Parathyroid adenoma (tissue), 2 donors: Measurements from ENCODE around the gene NHERF2.

Experiments used
- H2AFZ ChIP-seq: fragments of 300-600 bp; sonication (generic); one replicate; pipeline ENCODE4 v1.7.0; 2017; ENCODE audit warnings: antibody characterized with exemption, mild to moderate bottlenecking
- H3K27ac ChIP-seq: fragments of 300-600 bp; sonication (generic); one replicate; pipeline ENCODE4 v1.7.0; 2017
- H3K27me3 ChIP-seq: fragments of 300-600 bp; sonication (generic); one replicate; pipeline ENCODE4 v1.7.0; 2017; ENCODE audit warnings: low read length; ENCODE audit not compliant: control insufficient read depth, insufficient read depth
- H3K36me3 ChIP-seq: fragments of 300-600 bp; sonication (generic); one replicate; pipeline ENCODE4 v1.7.0; 2017; ENCODE audit warnings: low read length; ENCODE audit not compliant: control insufficient read depth, insufficient read depth
- H3K4me1 ChIP-seq: fragments of 300-600 bp; sonication (generic); one replicate; pipeline ENCODE4 v1.7.0; 2017; ENCODE audit warnings: control low read depth
- H3K4me2 ChIP-seq: fragments of 300-600 bp; sonication (generic); one replicate; pipeline ENCODE4 v1.7.0; 2017; ENCODE audit warnings: low read length
- H3K4me3 ChIP-seq: fragments of 300-600 bp; sonication (generic); one replicate; pipeline ENCODE4 v1.7.0; 2017; ENCODE audit warnings: low read depth, low read length
- H3K79me2 ChIP-seq: fragments of 300-600 bp; sonication (generic); one replicate; pipeline ENCODE4 v1.7.0; 2017; ENCODE audit warnings: control low read depth
- H3K9ac ChIP-seq: fragments of 300-600 bp; sonication (generic); one replicate; pipeline ENCODE4 v1.7.0; 2017; ENCODE audit warnings: mild to moderate bottlenecking
- H3K9me3 ChIP-seq: fragments of 300-600 bp; sonication (generic); one replicate; pipeline ENCODE4 v1.7.0; 2017; ENCODE audit warnings: low read length; ENCODE audit not compliant: control insufficient read depth
- TF ChIP-seq, protein P1 (sequence below): fragments of 300-600 bp; sonication (generic); IDR thresholded peaks from one replicate; pipeline ENCODE4 v1.7.0; 2017; ENCODE audit warnings: antibody characterized with exemption, mild to moderate bottlenecking
- donor health status: primary hyperparathyroidism.

Gene NHERF2

DNA sequence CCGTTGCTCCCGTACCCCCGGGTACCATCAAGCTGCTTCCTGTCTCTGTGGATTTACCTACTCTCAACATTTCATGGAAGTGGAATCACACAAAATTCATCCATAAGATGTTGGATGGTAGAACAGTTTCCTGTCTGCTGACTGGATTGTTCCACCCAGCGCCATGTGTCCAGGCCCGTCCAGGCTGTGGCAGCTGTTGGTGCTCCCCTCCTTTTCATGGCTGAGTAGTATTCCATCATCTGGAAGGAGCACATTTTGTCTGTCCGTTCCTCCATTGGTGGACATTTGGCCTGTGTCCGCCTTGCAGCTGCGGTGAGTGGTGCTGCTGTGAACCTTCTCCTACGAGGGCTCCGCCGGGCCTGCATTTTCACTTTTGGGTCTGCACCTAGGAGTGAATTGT, 39.4 kb downstream of the NHERF2 start:
- H3K79me2 ChIP-seq: no peaks in the 10 kb centered on the region
- H2AFZ ChIP-seq: no peak overlapping the region
- no peak overlapping the region for H3K9ac ChIP-seq
- no peaks in the 10 kb centered on the region for H3K4me1 ChIP-seq
- H3K27ac ChIP-seq: no peak overlapping the region
- H3K4me2 ChIP-seq: no peak overlapping the region
- TF ChIP-seq, protein P1, sequence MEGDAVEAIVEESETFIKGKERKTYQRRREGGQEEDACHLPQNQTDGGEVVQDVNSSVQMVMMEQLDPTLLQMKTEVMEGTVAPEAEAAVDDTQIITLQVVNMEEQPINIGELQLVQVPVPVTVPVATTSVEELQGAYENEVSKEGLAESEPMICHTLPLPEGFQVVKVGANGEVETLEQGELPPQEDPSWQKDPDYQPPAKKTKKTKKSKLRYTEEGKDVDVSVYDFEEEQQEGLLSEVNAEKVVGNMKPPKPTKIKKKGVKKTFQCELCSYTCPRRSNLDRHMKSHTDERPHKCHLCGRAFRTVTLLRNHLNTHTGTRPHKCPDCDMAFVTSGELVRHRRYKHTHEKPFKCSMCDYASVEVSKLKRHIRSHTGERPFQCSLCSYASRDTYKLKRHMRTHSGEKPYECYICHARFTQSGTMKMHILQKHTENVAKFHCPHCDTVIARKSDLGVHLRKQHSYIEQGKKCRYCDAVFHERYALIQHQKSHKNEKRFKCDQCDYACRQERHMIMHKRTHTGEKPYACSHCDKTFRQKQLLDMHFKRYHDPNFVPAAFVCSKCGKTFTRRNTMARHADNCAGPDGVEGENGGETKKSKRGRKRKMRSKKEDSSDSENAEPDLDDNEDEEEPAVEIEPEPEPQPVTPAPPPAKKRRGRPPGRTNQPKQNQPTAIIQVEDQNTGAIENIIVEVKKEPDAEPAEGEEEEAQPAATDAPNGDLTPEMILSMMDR: no peak
- H3K4me3 ChIP-seq: no peak overlapping the region
- no peaks in the 10 kb centered on the region for H3K9me3 ChIP-seq
- no peaks in the 10 kb centered on the region for H3K36me3 ChIP-seq
- no peaks in the 10 kb centered on the region for H3K27me3 ChIP-seq

DNA sequence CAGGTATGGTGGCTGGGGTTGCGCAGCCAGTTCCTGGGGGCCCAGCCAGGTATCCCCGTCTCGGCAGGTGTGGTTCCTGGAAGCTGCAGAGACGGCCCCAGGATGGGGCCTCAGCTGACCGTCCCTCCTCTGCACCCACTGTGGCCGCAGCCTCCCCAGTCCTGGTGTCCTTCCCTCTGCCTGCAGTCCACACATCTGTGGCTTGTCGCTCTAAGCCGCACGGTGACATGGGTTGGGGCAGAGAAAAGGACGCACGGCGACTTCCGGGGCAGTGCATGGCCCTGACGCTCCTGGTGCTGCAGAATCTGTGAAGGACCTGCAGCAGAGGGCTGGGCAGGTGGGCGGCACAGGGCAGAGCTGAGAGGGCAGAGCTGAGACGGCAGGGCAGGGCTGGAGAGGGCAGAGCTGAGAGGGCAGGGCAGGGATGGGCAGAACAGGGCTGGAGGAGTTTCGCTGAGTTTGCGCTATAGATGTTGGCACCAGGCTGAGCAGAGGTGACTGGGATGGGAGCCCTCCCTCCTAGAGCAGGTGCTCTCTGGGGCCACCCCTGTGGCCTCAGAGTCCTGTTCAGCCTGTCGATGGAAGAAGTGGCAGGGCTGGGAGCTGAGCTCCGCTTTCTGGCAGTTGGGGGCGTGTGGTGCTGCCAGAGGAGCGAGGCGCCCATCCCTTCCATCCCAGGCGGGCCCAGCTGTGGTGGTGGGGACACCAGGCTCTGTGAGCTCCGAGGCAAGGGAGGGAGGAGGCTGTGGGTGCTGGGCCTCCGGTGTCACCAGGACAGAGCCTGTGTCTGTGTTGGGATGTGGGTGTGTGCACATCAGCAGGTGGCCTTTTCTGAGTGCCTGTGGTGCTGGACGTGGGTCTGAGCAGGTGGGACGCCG, 44.1 kb downstream of the NHERF2 start:
- Histone ChIP-seq H3K27me3 (no peaks in the 10 kb centered on the region), H3K36me3 (no peaks in the 10 kb centered on the region), H3K4me3 (no peak overlapping the region), H3K4me1 (no peaks in the 10 kb centered on the region), H3K27ac (no peak overlapping the region), H3K9ac (no peak overlapping the region), H3K9me3 (no peaks in the 10 kb centered on the region), H3K79me2 (peaks cover 4% of the 10 kb centered on the region), H2AFZ (no peak overlapping the region), H3K4me2 (no peak overlapping the region)
- TF ChIP-seq, protein P1: no peak

DNA sequence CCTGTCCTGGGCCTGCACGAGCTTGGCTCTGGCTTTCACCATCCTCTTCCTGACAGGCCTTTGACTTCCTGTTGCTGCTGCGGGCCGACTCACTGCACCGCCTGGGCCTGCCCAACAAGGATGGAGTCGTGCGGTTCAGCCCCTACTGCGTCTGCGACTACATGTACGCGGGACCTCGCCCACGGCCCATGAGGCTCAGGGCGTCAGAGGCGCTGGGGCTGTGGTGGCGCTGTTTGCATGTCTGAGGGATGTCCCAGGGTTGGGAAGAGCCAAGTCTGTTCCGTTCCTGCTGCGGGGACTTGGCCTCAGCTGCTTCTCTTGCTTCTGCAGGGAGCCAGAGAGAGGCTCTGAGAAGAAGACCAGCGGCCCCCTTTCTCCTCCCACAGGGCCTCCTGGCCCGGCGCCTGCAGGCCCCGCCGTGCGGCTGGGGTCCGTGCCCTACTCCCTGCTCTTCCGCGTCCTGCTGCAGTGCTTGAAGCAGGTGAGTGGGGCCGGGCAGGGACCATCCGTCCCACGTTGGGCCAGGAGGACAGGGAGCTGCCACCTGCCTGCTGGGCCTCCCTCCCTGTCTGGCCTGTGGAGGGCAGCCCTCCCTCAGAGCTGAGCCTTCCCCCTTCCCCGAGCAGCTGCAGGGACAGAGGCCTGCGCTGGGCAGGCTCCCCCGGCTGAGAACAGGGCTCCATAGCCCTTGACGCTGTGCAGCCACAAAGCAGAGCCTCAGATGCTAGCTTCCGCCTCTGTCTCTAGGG, 44.9 kb downstream of the NHERF2 start:
- Histone ChIP-seq H3K27ac (no peak overlapping the region), H2AFZ (no peak overlapping the region), H3K36me3 (no peaks in the 10 kb centered on the region), H3K4me2 (no peak overlapping the region), H3K9me3 (no peaks in the 10 kb centered on the region), H3K4me3 (no peak overlapping the region), H3K4me1 (no peaks in the 10 kb centered on the region), H3K9ac (no peak overlapping the region), H3K79me2 (peaks cover 4% of the 10 kb centered on the region), H3K27me3 (no peaks in the 10 kb centered on the region)
- TF ChIP-seq, protein P1: no peak

DNA sequence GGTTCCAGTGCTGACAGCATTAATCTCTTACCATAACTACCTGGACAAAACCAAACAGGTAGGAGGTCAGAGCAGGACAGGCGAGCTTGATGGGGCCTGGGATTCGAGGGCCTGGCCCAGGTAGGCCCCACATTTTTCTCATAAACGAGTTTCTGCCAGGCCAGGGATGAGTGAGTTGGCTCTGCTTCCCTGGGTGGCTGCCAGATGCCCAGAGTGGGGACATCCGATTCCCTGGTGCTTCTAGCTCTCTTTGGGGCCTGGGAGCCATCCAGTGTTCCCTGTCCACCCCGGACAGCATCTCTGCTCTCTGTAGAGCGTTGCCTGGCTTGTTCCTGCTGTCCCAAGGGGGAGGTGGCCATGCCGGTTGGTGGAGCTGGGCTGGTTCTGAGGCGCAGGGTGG, 46.2 kb downstream of the NHERF2 start:
- TF ChIP-seq, protein P1: no peak
- Histone ChIP-seq H3K36me3 (no peaks in the 10 kb centered on the region), H3K27me3 (no peaks in the 10 kb centered on the region), H3K9ac (no peak overlapping the region), H3K4me1 (no peaks in the 10 kb centered on the region), H3K27ac (no peak overlapping the region), H3K4me2 (no peak overlapping the region), H3K9me3 (no peaks in the 10 kb centered on the region), H3K4me3 (no peak overlapping the region), H2AFZ (no peak overlapping the region), H3K79me2 (peaks cover 4% of the 10 kb centered on the region)
